ENCODE measurements around the gene NACA2.

DNA sequence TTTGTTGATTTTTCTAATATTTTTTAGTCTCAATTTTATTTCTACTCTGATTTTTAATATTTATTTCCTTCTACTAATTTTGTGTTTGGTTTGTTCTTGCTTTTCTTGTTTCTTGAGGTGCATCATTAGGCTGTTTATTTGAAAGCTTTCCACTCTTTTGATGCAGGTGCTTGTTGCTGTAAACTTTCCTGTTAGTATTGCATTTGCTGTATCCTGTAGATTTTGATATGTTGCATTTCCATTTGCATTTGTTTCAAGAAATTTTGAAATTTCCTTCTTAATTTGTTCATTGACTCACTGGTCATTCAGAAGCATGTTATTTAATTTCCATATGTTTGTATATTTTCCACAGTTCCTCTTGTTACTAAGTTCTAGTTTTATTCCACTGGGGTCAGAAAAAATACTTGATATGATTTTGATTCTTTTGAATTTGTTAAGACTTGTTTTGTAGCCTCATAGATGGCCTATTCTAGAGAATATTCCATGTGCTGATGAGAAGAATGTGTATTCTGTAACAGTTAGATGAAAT is 43.1 kb upstream of the NACA2 start:
- TF ChIP-seq BCL11A (IDR thresholded peaks at IDR 0.05; ENCODE audit: low read depth in 2 of 2, low read length in 2 of 2) (no peak), JUND (IDR thresholded peaks at IDR 0.05; ENCODE audit: low read length) (no peak), ZNF274 (IDR thresholded peaks at IDR 0.05; ENCODE audit: borderline replicate concordance, extremely low read depth, low read length) (no peak), EP300 (IDR thresholded peaks at IDR 0.05; ENCODE audit: borderline replicate concordance in 1 of 2, low read depth in 2 of 2, low read length in 2 of 2) (no peak), TAF1 (IDR thresholded peaks at IDR 0.05; ENCODE audit: low read depth, low read length) (no peak), POLR2AphosphoS5 (IDR thresholded peaks at IDR 0.05; ENCODE audit: low read depth, low read length) (no peak)
- TF ChIP-seq, protein P1, sequence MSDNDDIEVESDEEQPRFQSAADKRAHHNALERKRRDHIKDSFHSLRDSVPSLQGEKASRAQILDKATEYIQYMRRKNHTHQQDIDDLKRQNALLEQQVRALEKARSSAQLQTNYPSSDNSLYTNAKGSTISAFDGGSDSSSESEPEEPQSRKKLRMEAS (IDR thresholded peaks at IDR 0.05), result no peak
